ENCODE data around the gene GALNT3. TPM values are rescaled to one million over a fixed set of nuclear protein-coding genes. Genes with fewer than 3 reads are reported as not detected.

Gene GALNT3
- total and polyA plus RNA-seq, 2 of the 8 experiments (the other 6 are each of a cell fraction or from before 2014, with no cell fraction given) = 3.4 to 23.6 TPM

DNA sequence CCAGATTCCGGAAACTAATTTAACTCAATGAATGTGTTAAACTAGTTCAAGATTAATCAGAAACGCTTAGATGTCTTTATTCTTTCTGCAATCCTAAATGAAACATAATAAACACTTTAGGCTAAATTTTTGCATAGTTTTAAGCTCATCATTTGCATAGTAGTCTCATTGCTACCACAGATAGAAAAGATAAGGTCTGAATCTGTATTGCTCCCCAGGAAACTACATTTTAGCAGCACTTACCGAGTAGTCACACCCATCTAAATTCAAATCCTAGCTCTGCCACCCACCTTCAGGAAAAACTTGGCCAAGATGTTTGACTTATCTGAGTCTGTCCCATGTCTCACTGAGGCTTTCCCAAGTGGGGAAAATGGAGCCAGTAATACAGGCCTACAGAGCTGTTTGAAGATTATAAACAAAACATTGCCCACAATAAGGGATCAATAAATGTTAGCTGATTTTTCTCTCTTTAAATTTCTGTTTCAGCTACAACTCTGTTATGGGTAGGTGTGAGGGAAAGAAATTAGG, 87.0 kb downstream of the GALNT3 start:
- H3K23me2 ChIP-seq (ENCODE audit: low read depth, low read length) = no peaks in the 10 kb centered on the region
- H3K23ac ChIP-seq (ENCODE audit: insufficient read length) = no peak overlapping the region
- H4K91ac ChIP-seq (replicated peaks; ENCODE audit: insufficient read length, low read length) = peak overlapping the region; percentile 13
- ChIA-PET POLR2A (ENCODE audit: partially characterized antibody) (no interaction called here), CTCF (ENCODE audit: partially characterized antibody) (interaction anchor here (1.0 to 1.7 kb wide), 5 partner anchors 11 to 468 kb away, joined by 3 to 5 read pairs (median 3); partner anchors contain the start of gene SCN2A)
- no peaks in the 10 kb centered on the region for H4K20me1 ChIP-seq (replicated peaks in 1 of 2; ENCODE audit: control insufficient read depth in 1 of 2, insufficient read depth in 2 of 2, low read length in 2 of 2)
- H3K27me3 ChIP-seq (replicated peaks in 1 of 4; ENCODE audit: control insufficient read depth in 3 of 4, extremely low read depth in 1 of 4, insufficient read depth in 3 of 4, low read length in 3 of 4) = no peaks in the 10 kb centered on the region
- no peak overlapping the region for H2BK20ac ChIP-seq (ENCODE audit: low read length)
- H3K9ac ChIP-seq (replicated peaks in 1 of 4; ENCODE audit: extremely low read depth in 1 of 4, low read depth in 3 of 4, low read length in 3 of 4) = no peak overlapping the region
- no peak overlapping the region for H3K4me3 ChIP-seq (ENCODE audit: extremely low read depth in 1 of 4, insufficient read depth in 2 of 4, low read depth in 3 of 4, low read length in 4 of 4)
- no peak overlapping the region for H2BK15ac ChIP-seq (ENCODE audit: low read length)
- DNase-seq (ENCODE audit: low read depth in 1 of 2, low spot score in 2 of 2) (no peak), FAIRE-seq (no peak)
- H3K79me1 ChIP-seq (ENCODE audit: low read depth, low read length) = no peaks in the 10 kb centered on the region
- H3K14ac ChIP-seq (ENCODE audit: insufficient read length) = no peak overlapping the region
- TF ChIP-seq SP2 (IDR thresholded peaks at IDR 0.05; ENCODE audit: low read length) = no peak
- TF ChIP-seq TBP (IDR thresholded peaks at IDR 0.05; ENCODE audit: low read depth, low read length) = no peak
- no peak for TF ChIP-seq CEBPB (IDR thresholded peaks at IDR 0.05; ENCODE audit: low read depth, low read length)
- TF ChIP-seq YY1 (IDR thresholded peaks at IDR 0.05; ENCODE audit: low read depth, low read length) = no peak
- no peak for TF ChIP-seq POLR2AphosphoS5 (IDR thresholded peaks at IDR 0.05; ENCODE audit: low read depth, low read length)
- TF ChIP-seq RXRA (IDR thresholded peaks at IDR 0.05; ENCODE audit: insufficient read depth, low read depth, low read length) = no peak
- TF ChIP-seq, protein P1, sequence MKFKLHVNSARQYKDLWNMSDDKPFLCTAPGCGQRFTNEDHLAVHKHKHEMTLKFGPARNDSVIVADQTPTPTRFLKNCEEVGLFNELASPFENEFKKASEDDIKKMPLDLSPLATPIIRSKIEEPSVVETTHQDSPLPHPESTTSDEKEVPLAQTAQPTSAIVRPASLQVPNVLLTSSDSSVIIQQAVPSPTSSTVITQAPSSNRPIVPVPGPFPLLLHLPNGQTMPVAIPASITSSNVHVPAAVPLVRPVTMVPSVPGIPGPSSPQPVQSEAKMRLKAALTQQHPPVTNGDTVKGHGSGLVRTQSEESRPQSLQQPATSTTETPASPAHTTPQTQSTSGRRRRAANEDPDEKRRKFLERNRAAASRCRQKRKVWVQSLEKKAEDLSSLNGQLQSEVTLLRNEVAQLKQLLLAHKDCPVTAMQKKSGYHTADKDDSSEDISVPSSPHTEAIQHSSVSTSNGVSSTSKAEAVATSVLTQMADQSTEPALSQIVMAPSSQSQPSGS (IDR thresholded peaks at IDR 0.05; ENCODE audit: low read length) = no peak
- H2AK5ac ChIP-seq (ENCODE audit: low read depth, low read length) = no peak overlapping the region
- no peak overlapping the region for H3K4me2 ChIP-seq (ENCODE audit: insufficient read depth in 1 of 2, low read depth in 2 of 2, low read length in 2 of 2)
- peak overlapping the region; percentile 71 for H4K5ac ChIP-seq (ENCODE audit: insufficient read length, low read depth, low read length)
- no peak overlapping the region for H2AFZ ChIP-seq (ENCODE audit: low read length)
- 0 out of 2 replicates have a peak overlapping the region, but pooled peaks have one; percentile 86 for H3K18ac ChIP-seq (ENCODE audit: extremely low read depth, low read length)
- H3K27ac ChIP-seq (ENCODE audit: low read depth, low read length) = no peak overlapping the region; the same call in 1 of the 2 replicates
- no peaks in the 10 kb centered on the region for H3K79me2 ChIP-seq (ENCODE audit: control insufficient read depth in 1 of 2, insufficient read depth in 2 of 2, low read length in 2 of 2)
- no peaks in the 10 kb centered on the region for H3K9me3 ChIP-seq (ENCODE audit: insufficient read depth in 2 of 2, low read depth in 1 of 2, low read length in 1 of 2)
- no peak overlapping the region for H2BK12ac ChIP-seq (ENCODE audit: low read depth, low read length)
- peak overlapping the region; percentile 13; the same call in 1 of the 2 replicates for H2BK5ac ChIP-seq (ENCODE audit: low read depth, low read length)
- WGBS, 2 experiments (ENCODE audit: extremely low coverage in 1 of 2, insufficient coverage in 1 of 2, insufficient read length in 1 of 2, insufficient replicate concordance in 2 of 2, low coverage in 1 of 2, low lambda C conversion rate in 2 of 2, missing lambda C conversion rate in 1 of 2) = 52% methylated on average over 3 of the region's 3 CpGs; no CpG with 5 or more reads in 1 of the 2 experiments
- peak overlapping the region; percentile 55 for H2BK120ac ChIP-seq (replicated peaks; ENCODE audit: low read depth, low read length)
- peaks cover 0 to 13% (median 3%) of the 10 kb centered on the region in 4 experiments; a peak in 4 of 7 replicates for H3K4me1 ChIP-seq (replicated peaks in 1 of 4; ENCODE audit: control insufficient read depth in 3 of 4, insufficient read depth in 4 of 4, low read length in 3 of 4)
- H3K56ac ChIP-seq (replicated peaks; ENCODE audit: insufficient read length, low read depth, low read length) = peak overlapping the region; percentile 18
- no peaks in the 10 kb centered on the region for H3K36me3 ChIP-seq (ENCODE audit: control insufficient read depth in 2 of 4, insufficient read depth in 4 of 4, low read length in 3 of 4)
- H3K4ac ChIP-seq (replicated peaks; ENCODE audit: insufficient read length, low read depth, low read length) = no peak overlapping the region
- no peak overlapping the region for H4K8ac ChIP-seq (ENCODE audit: extremely low read depth, insufficient read depth, low read length)
